MM.1S (cell line): ENCODE results near the gene NF2.

Experiments
- DNase-seq: peaks from one replicate; pipeline ENCODE4 v3.0.0-alpha.2; 2015
- H2AFZ ChIP-seq: fragments of 300-600 bp; sonication (generic); 2 replicates; pipeline ENCODE4 v1.6.0; 2016; ENCODE audit warnings: antibody characterized with exemption, low read length
- H3F3A ChIP-seq: fragments of 300-600 bp; sonication (generic); 2 replicates; pipeline ENCODE4 v1.6.1; 2016; ENCODE audit warnings: mild to moderate bottlenecking, antibody characterized with exemption, low read length, moderate library complexity, mixed read lengths; ENCODE audit not compliant: insufficient read depth
- H3K27ac ChIP-seq: fragments of 300-600 bp; sonication (generic); 2 replicates; pipeline ENCODE4 v1.5.1; 2016; ENCODE audit warnings: mild to moderate bottlenecking, low read length
- H3K27me3 ChIP-seq: fragments of 300-600 bp; sonication (generic); replicated peaks from 2 replicates; pipeline ENCODE4 v1.6.0; 2016; ENCODE audit warnings: low read length; ENCODE audit not compliant: insufficient read depth
- H3K36me3 ChIP-seq: fragments of 300-600 bp; sonication (generic); replicated peaks from 2 replicates; pipeline ENCODE4 v1.6.1; 2016; ENCODE audit warnings: mild to moderate bottlenecking, low read length, mixed read lengths; ENCODE audit not compliant: insufficient read depth
- H3K4me1 ChIP-seq: fragments of 300-600 bp; sonication (generic); 2 replicates; pipeline ENCODE4 v1.6.1; 2016; ENCODE audit warnings: low read length, mixed read lengths
- H3K4me2 ChIP-seq: fragments of 300-600 bp; sonication (generic); 2 replicates; pipeline ENCODE4 v1.6.0; 2016; ENCODE audit warnings: low read depth, low read length
- H3K4me3 ChIP-seq: fragments of 300-600 bp; sonication (generic); 2 replicates; pipeline ENCODE4 v1.5.1; 2016; ENCODE audit warnings: low read length, mixed read lengths
- H3K79me2 ChIP-seq: fragments of 300-600 bp; sonication (generic); 2 replicates; pipeline ENCODE4 v1.6.1; 2016; ENCODE audit warnings: mixed run types, low read length, mixed read lengths
- H3K9ac ChIP-seq: fragments of 300-600 bp; sonication (generic); 2 replicates; pipeline ENCODE4 v1.6.1; 2016; ENCODE audit warnings: low read length, mixed read lengths
- H3K9me2 ChIP-seq: fragments of 300-600 bp; sonication (generic); replicated peaks from 2 replicates; pipeline ENCODE4 v1.6.1; 2016; ENCODE audit warnings: mild to moderate bottlenecking, low read length, mixed read lengths; ENCODE audit not compliant: insufficient read depth
- H3K9me3 ChIP-seq: fragments of 300-600 bp; sonication (generic); replicated peaks from 2 replicates; pipeline ENCODE4 v1.6.1; 2016; ENCODE audit warnings: mild to moderate bottlenecking, low read length, mixed read lengths; ENCODE audit not compliant: insufficient read depth
- H4K20me1 ChIP-seq: fragments of 300-600 bp; sonication (generic); 2 replicates; pipeline ENCODE4 v1.6.1; 2016; ENCODE audit warnings: mild to moderate bottlenecking, low read length, moderate library complexity, mixed read lengths; ENCODE audit not compliant: insufficient read depth
- EZH2 ChIP-seq: fragments of 300-600 bp; sonication (generic); optimal IDR thresholded peaks from 2 replicates; pipeline ENCODE3; 2017; ENCODE audit warnings: low read depth, mild to moderate bottlenecking, antibody characterized with exemption, low read length, mixed read lengths
- EZH2phosphoT487 ChIP-seq: fragments of 300-600 bp; sonication (generic); IDR thresholded peaks from 2 replicates; pipeline ENCODE4 v1.6.1; 2018; ENCODE audit warnings: antibody characterized with exemption, low read length
- TF ChIP-seq, protein P1 (sequence below): fragments of 300-600 bp; sonication (generic); IDR thresholded peaks from 2 replicates; pipeline ENCODE4 v1.5.1; 2016; ENCODE audit warnings: antibody characterized with exemption, low read length, mixed read lengths

The NF2 gene

DNA sequence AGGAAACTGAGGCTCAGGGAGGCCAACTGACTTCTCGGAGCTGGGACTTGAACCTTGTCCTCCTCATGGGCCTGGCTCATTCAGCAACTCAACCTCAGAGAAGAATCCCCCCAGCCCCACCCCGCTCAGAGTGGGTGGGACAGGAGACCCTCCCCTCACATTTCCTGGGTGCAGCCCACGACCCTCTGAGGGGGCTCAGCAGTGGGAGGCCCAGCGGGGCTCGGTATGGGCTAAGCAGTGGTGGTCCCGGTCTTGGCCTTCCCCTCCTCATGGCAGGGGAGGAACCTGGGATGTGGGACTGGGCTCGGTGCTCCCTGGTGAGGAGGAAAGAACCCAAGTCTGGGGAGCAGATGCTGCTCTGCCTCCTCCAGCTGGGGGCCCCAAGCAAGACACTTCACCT is 102.2 kb downstream of the NF2 start:
- Histone ChIP-seq H3K4me3 (no peak overlapping the region), H4K20me1 (no peaks in the 10 kb centered on the region), H3K4me1 (no peaks in the 10 kb centered on the region), H3K27ac (no peak overlapping the region), H3K9ac (no peak overlapping the region), H3K9me3 (no peaks in the 10 kb centered on the region), H3K79me2 (no peaks in the 10 kb centered on the region), H2AFZ (no peak overlapping the region), H3F3A (no peaks in the 10 kb centered on the region), H3K9me2 (no peaks in the 10 kb centered on the region), H3K36me3 (no peaks in the 10 kb centered on the region), H3K4me2 (no peak overlapping the region), H3K27me3 (no peaks in the 10 kb centered on the region)
- TF ChIP-seq EZH2phosphoT487 (no peak), EZH2 (no peak)
- TF ChIP-seq, protein P1, sequence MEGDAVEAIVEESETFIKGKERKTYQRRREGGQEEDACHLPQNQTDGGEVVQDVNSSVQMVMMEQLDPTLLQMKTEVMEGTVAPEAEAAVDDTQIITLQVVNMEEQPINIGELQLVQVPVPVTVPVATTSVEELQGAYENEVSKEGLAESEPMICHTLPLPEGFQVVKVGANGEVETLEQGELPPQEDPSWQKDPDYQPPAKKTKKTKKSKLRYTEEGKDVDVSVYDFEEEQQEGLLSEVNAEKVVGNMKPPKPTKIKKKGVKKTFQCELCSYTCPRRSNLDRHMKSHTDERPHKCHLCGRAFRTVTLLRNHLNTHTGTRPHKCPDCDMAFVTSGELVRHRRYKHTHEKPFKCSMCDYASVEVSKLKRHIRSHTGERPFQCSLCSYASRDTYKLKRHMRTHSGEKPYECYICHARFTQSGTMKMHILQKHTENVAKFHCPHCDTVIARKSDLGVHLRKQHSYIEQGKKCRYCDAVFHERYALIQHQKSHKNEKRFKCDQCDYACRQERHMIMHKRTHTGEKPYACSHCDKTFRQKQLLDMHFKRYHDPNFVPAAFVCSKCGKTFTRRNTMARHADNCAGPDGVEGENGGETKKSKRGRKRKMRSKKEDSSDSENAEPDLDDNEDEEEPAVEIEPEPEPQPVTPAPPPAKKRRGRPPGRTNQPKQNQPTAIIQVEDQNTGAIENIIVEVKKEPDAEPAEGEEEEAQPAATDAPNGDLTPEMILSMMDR = no peak
- no peak for DNase-seq

DNA sequence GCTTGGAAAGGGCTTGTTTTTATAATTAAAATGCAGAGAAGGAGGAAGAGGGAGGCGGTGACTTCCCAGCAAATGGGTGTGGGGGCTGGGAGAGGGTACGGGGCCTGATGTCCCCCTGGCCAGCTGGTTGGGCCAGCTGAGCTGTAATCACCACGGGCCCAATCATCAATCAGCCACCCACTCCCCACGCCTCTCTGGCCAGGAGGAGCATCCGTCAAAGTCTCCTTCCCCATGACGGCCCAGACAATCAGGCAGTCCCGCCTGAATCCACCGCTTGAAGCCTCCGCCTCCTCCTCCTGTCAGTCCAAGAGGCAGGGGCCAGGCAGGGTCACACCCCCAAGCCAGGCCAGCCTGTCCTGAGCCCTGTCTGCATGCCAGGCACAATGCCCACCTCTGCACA is 103.1 kb downstream of the NF2 start:
- Histone ChIP-seq H2AFZ (no peak overlapping the region), H3K36me3 (no peaks in the 10 kb centered on the region), H3K4me2 (no peak overlapping the region), H3K4me1 (no peaks in the 10 kb centered on the region), H3K9me3 (no peaks in the 10 kb centered on the region), H4K20me1 (no peaks in the 10 kb centered on the region), H3F3A (no peaks in the 10 kb centered on the region), H3K9ac (no peak overlapping the region), H3K27ac (no peak overlapping the region), H3K79me2 (no peaks in the 10 kb centered on the region), H3K9me2 (no peaks in the 10 kb centered on the region), H3K27me3 (no peaks in the 10 kb centered on the region), H3K4me3 (no peak overlapping the region)
- DNase-seq = no peak
- TF ChIP-seq EZH2 (no peak), EZH2phosphoT487 (no peak)
- TF ChIP-seq, protein P1 = no peak

DNA sequence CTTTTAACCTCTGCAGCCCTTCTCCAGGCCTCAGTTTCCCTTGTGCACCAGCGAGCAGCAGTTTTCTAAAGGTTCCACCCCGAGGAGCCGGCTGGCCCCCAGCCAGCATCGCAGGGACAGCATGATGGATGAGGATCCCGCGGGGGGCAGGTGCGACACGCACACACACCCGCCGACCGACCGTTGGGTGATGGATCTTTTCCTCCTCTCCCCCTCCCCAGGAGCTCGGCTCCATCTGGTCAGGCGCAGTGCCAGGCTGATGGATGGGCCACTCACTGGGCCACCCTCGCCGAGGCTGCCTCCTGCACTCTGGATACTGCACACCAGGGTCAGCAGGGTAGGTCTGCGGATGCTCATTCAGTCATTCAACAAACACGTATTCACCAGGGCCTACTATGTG is 103.6 kb downstream of the NF2 start:
- no peaks in the 10 kb centered on the region for H3K9me3 ChIP-seq
- no peaks in the 10 kb centered on the region for H3K36me3 ChIP-seq
- no peaks in the 10 kb centered on the region for H3F3A ChIP-seq
- no peaks in the 10 kb centered on the region for H4K20me1 ChIP-seq
- H3K9me2 ChIP-seq = no peaks in the 10 kb centered on the region
- no peak for DNase-seq
- no peak overlapping the region for H3K4me2 ChIP-seq
- no peak overlapping the region for H3K27ac ChIP-seq
- no peak overlapping the region for H2AFZ ChIP-seq
- no peak overlapping the region for H3K9ac ChIP-seq
- TF ChIP-seq EZH2 (no peak), EZH2phosphoT487 (no peak)
- TF ChIP-seq, protein P1 = no peak
- no peaks in the 10 kb centered on the region for H3K4me1 ChIP-seq
- H3K27me3 ChIP-seq = no peaks in the 10 kb centered on the region; the same call in 1 of the 2 replicates
- no peaks in the 10 kb centered on the region for H3K79me2 ChIP-seq
- no peak overlapping the region for H3K4me3 ChIP-seq
